HepG2 (cell line): ENCODE results near the gene SEPTIN10. TPM values are rescaled to one million over a fixed set of nuclear protein-coding genes. Genes with fewer than 3 reads are reported as not detected.
A peak's percentile ranks its signal among the peaks of the same experiment; 100 is the strongest.

Source experiments
- ATAC-seq: fragments of 200-7000 bp; cut with Tn5 transposase; 3 replicates; pipeline ENCODE4 v1.9.1; 2020; ENCODE audit warnings: mild to moderate bottlenecking, moderate library complexity
- BruUV-seq: library from RNA; stranded (reverse); fragments of 400-500 nt; replicated peaks from 2 replicates; lab custom pipeline; 2021; lab: Mats Ljungman, UMichigan
- CTCF ChIA-PET: fragments of 300-600 bp; formaldehyde crosslinking; extraction: SDS; loops from one replicate; lab custom pipeline; 2021; ENCODE audit warnings: low total read pairs, inconsistent platforms, low intra/inter-chr PET ratio; lab: Yijun Ruan, JAX
- POLR2A ChIA-PET: fragments of 350-600 bp; sonication (Branson Sonifier 250); formaldehyde crosslinking; loops from one replicate; lab custom pipeline; 2020; ENCODE audit warnings: antibody characterized with exemption, inconsistent platforms; lab: Yijun Ruan, JAX
- DNase-seq: peaks from one replicate; pipeline ENCODE4 v3.0.0-alpha.2; 2015; ENCODE audit warnings: low spot score
- FAIRE-seq: peaks from 3 replicates; lab custom pipeline; 2011; peaks lifted over from hg19 to GRCh38; lab: Jason Lieb, UNC
- H2AFZ ChIP-seq: one replicate; pipeline ENCODE4 v1.6.1; 2011; ENCODE audit warnings: low read length, inconsistent platforms
- H3K27ac ChIP-seq: fragments of 300-600 bp; 3 replicates; pipeline ENCODE4 v1.8.0; 2011; ENCODE audit warnings: mixed run types, mild to moderate bottlenecking, mixed read lengths, low read length, inconsistent platforms; ENCODE audit not compliant: insufficient read depth; ENCODE audit errors: extremely low read length
- H3K27me3 ChIP-seq, 2 experiments: fragments of 200-600 bp in 1 of 2; 2 replicates in 1 of 2; 3 replicates in 1 of 2; pipeline versions ENCODE4 v1.6.0 to v1.8.0; 2011; ENCODE audit warnings: low read length in 2 of 2, mild to moderate bottlenecking in 2 of 2, moderate library complexity in 2 of 2, inconsistent platforms in 1 of 2; ENCODE audit not compliant: insufficient read depth in 2 of 2, control insufficient read depth in 1 of 2
- H3K36me3 ChIP-seq, 2 experiments: fragments of 200-600 bp in 1 of 2; replicated peaks in 1 of 2; 2 replicates in 1 of 2; 3 replicates in 1 of 2; pipeline versions ENCODE4 v1.5.1 to v1.8.0; 2011; ENCODE audit warnings: low read length in 2 of 2, inconsistent platforms in 1 of 2; ENCODE audit not compliant: insufficient read depth in 2 of 2, control insufficient read depth in 1 of 2
- H3K4me1 ChIP-seq: 2 replicates; pipeline ENCODE4 v1.5.1; 2012; ENCODE audit warnings: low read length, inconsistent platforms; ENCODE audit not compliant: insufficient read depth
- H3K4me2 ChIP-seq: 2 replicates; pipeline ENCODE4 v1.6.0; 2011; ENCODE audit warnings: low read depth, low read length, inconsistent platforms
- H3K4me3 ChIP-seq, 3 experiments: fragments of 200-600 bp in 1 of 3; sonication (generic), shearing (Covaris generic) in 1 of 3; replicated peaks in 1 of 3; 2 replicates each; pipeline ENCODE4 v1.5.1; 2011 to 2016; ENCODE audit warnings: low read length in 3 of 3, inconsistent platforms in 2 of 3, low read depth in 2 of 3, mild to moderate bottlenecking in 2 of 3, control low read depth in 1 of 3, mixed read lengths in 1 of 3; ENCODE audit not compliant: insufficient read depth in 1 of 3
- H3K79me2 ChIP-seq: one replicate; pipeline ENCODE4 v1.6.1; 2011; ENCODE audit warnings: low read length, inconsistent platforms; ENCODE audit not compliant: insufficient read depth
- H3K9ac ChIP-seq: 2 replicates; pipeline ENCODE4 v1.6.0; 2011; ENCODE audit warnings: mild to moderate bottlenecking, low read depth, low read length, inconsistent platforms; ENCODE audit not compliant: insufficient read depth
- H3K9me3 ChIP-seq: 2 replicates; pipeline ENCODE4 v1.5.1; 2012; ENCODE audit warnings: mild to moderate bottlenecking, low read length
- H4K20me1 ChIP-seq: 2 replicates; pipeline ENCODE4 v1.6.0; 2011; ENCODE audit warnings: inconsistent platforms, mild to moderate bottlenecking, low read length, moderate library complexity; ENCODE audit not compliant: insufficient read depth
- FOXP1 ChIP-seq, 2 experiments: fragments of 450-650 bp in 1 of 2; IDR thresholded peaks; 2 replicates each; pipeline ENCODE4 v1.6.1; 2017 to 2018; ENCODE audit warnings: antibody characterized with exemption in 1 of 2
- KDM2A ChIP-seq: sonication (generic); formaldehyde crosslinking; IDR thresholded peaks from 2 replicates; pipeline ENCODE4 v1.4.0; 2020; ENCODE audit warnings: low read depth, missing genetic modification reagents, borderline replicate concordance
- MAFG ChIP-seq: sonication (generic); formaldehyde crosslinking; IDR thresholded peaks from 2 replicates; pipeline ENCODE4 v1.5.1; 2020; ENCODE audit warnings: mild to moderate bottlenecking, missing genetic modification reagents
- YEATS4 ChIP-seq: sonication (generic); formaldehyde crosslinking; IDR thresholded peaks from 2 replicates; pipeline ENCODE4 v1.4.0; 2020; ENCODE audit warnings: missing genetic modification reagents, borderline replicate concordance
- ZNF124 ChIP-seq: sonication (generic); formaldehyde crosslinking; IDR thresholded peaks from 2 replicates; pipeline ENCODE4 v1.4.0; 2020; ENCODE audit warnings: missing genetic modification reagents
- ZNF615 ChIP-seq: sonication (generic); formaldehyde crosslinking; IDR thresholded peaks from 2 replicates; pipeline ENCODE4 v1.5.0; 2020; ENCODE audit warnings: mild to moderate bottlenecking, missing genetic modification reagents, borderline replicate concordance
- WGBS: methylation state at CpG from one replicate; pipeline ENCODE4 v1.1.6; 2017; ENCODE audit warnings: low lambda C conversion rate; 5-methylcytosine and 5-hydroxymethylcytosine counted together
- in situ Hi-C: cut with HindIII; loops from 2 replicates; pipeline ENCODE4 v1.10.0; 2017; ENCODE audit warnings: low pct_unique_long_range_greater_than_20kb; ENCODE audit not compliant: extremely low pct_ligation_motif_present
- intact Hi-C: fragments of 100-400 bp; cut with micrococcal nuclease; formaldehyde crosslinking; loops from one replicate; pipeline ENCODE4 v1.10.0; 2022; ENCODE audit not compliant: unreplicated experiment
- polyA plus RNA-seq, 8 experiments: library from polyadenylated mRNA; depleted of rRNA in 3 of 8; stranded (reverse) in 7 of 8; unstranded in 1 of 8; fragments of >200 nt; fragmentation: Illumina TruSeq in 4 of 8; extraction: Trizol in 4 of 8; gene quantifications; 2 replicates each; pipeline versions ENCODE4 v1.2.1 to v1.2.3, GENCODE V29; 2011 to 2016; ENCODE audit warnings: low read depth in 4 of 8, missing spikeins in 1 of 8, mixed read lengths in 1 of 8; ENCODE audit not compliant: insufficient read depth in 1 of 8
- total RNA-seq, 5 experiments: library from RNA; depleted of rRNA; stranded (reverse); fragments of >200 nt; fragmentation: Illumina TruSeq; extraction: Trizol; gene quantifications; 2 replicates each; pipeline ENCODE4 v1.2.3, GENCODE V29; 2016; ENCODE audit warnings: low read depth in 1 of 5
- TF ChIP-seq, protein P1 (sequence below): sonication (generic); formaldehyde crosslinking; IDR thresholded peaks from 2 replicates; pipeline ENCODE4 v1.4.0; 2020; ENCODE audit warnings: missing genetic modification reagents

SEPTIN10 gene
- total and polyA plus RNA-seq, 2 of the 13 experiments (the other 11 are each of a cell fraction or from before 2014, with no cell fraction given): 45.8 to 67.5 TPM

DNA sequence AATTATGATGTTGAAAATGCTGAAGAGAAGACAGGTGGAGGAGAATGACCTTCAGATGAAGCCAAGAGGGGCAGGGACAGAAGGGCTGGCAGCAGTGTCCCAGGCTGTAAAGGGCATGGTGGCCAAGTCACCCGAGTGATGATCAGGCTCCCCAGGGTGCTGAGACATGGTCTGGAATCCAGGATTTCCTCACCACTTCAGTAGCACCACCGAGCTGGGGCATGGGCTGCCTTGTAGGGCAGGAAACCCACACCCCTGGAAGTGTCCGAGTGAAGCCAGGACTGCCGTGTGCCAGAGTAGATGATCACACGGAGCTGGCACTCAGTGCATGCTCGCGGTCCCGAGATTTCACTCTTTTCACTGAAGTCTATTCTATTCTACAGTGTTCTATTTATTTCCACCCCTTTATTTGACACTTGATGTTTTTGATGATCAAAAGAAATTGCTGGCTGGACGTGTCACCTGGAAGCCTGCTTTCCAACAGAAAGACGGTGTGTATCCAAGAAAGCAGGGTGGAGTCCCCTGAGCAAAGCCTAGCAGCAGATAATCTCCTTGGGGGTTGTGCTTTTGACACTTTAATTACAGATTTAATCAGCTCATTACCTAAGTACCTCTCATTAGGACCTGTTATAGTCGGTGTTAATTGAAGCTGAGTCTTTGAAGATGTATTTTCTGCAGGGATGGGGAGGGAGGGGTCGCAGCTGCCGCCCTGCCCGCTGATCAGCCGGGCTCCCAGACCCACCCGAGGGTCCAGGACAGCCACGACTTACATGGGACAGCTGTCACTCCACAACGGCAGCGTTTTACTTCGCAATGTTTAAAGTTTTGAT lies 92.3 kb downstream of the SEPTIN10 start:
- no peak for TF ChIP-seq MAFG (CRISPR knock-in tag)
- TF ChIP-seq YEATS4: no peak
- TF ChIP-seq ZNF124 (CRISPR knock-in tag): no peak
- TF ChIP-seq ZNF615: no peak
- TF ChIP-seq, protein P1, sequence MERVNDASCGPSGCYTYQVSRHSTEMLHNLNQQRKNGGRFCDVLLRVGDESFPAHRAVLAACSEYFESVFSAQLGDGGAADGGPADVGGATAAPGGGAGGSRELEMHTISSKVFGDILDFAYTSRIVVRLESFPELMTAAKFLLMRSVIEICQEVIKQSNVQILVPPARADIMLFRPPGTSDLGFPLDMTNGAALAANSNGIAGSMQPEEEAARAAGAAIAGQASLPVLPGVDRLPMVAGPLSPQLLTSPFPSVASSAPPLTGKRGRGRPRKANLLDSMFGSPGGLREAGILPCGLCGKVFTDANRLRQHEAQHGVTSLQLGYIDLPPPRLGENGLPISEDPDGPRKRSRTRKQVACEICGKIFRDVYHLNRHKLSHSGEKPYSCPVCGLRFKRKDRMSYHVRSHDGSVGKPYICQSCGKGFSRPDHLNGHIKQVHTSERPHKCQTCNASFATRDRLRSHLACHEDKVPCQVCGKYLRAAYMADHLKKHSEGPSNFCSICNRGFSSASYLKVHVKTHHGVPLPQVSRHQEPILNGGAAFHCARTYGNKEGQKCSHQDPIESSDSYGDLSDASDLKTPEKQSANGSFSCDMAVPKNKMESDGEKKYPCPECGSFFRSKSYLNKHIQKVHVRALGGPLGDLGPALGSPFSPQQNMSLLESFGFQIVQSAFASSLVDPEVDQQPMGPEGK (CRISPR knock-in tag): 0 out of 2 replicates have a peak, but pooled peaks have one; percentile 7
- TF ChIP-seq KDM2A: no peak
- TF ChIP-seq FOXP1 (IDR thresholded peaks at IDR 0.05): no peak
- no peak for TF ChIP-seq FOXP1 (CRISPR knock-in tag; IDR thresholded peaks at IDR 0.05)
- Histone ChIP-seq H3K4me1 (peaks cover 52% of the 10 kb centered on the region), H4K20me1 (no peaks in the 10 kb centered on the region), H3K27me3 (peaks cover 3 to 4% of the 10 kb centered on the region in 2 experiments; a peak in 2 of 5 replicates), H3K27ac (no peak overlapping the region), H3K4me3 (no peak overlapping the region), H3K9me3 (no peaks in the 10 kb centered on the region), H3K9ac (no peak overlapping the region), H3K36me3 (no peaks in the 10 kb centered on the region), H3K79me2 (no peaks in the 10 kb centered on the region), H3K4me2 (peak overlapping the region; percentile 25; the same call in 1 of the 2 replicates), H2AFZ (no peak overlapping the region)
- BruUV-seq: no TSS peak
- intact Hi-C loops (no loop called here), in situ Hi-C loops (no loop called here)
- FAIRE-seq: no peak
- CTCF ChIA-PET: no interaction called here
- WGBS: 26% methylated on average over 20 of the region's 20 CpGs
- no peak for DNase-seq
- POLR2A ChIA-PET: no interaction called here
- ATAC-seq: no peak
